ENCODE measurements around the gene PLCB1.
A peak's percentile ranks its signal among the peaks of the same experiment; 100 is the strongest.

Gene PLCB1

DNA sequence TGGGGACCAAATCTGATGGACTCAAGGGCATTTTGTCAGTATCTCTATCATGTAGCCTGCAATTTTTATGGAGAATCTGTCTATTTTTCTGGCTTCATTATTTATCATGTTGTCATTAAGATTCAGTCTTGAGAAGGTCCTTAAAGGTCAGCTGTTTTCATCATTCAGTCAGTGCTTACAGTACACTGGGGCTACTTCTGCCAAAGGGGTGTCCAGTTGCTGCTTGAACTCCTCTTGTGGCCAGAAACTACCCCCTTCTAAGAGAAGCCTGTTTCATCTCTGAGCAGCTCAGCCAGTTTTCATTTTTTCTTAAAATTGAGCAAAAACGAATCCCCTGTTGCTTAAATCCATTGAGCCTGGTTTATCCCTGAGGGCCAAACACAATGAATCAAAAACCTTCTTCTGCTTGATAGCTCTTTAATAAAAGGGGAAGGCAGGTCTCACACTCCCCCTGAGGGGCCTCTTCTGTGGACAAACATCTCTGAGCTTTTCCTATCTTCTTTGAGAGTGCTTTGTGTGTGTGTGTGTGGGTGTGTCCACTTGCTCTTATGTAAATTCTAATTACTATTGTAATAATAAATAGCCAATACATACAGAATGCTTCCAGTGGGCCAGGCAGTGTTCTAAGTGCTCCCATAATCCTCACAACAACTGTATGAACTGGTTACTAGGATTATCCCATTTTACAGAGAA is 172.2 kb downstream of the PLCB1 start:
- DNase-seq = peak in 1 of 14 donors; percentile 22

DNA sequence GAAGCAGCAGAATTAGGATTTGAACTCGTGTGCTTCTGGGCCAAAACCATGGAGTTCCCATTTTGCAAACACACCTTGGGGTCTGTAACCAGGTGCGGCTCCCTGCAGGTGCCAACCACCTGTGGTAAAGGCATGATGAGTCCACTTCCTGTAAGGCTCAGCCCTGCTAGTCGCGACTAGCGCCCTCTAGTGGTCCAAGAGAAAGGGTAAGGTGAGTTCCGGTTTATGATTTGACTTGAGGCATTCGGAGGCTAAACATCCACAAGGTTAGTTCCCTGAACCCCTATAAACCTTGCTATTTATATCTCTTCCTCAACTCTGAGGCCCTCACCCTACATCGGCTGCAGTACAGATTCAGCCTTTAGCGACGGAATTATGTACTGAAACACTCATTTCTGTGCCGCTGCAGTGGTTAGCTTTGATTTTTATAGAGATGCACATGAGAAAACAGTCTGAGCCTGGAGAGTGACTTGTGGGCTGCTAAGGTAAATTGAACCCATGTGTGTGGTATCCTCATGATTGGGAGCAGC is 173.4 kb downstream of the PLCB1 start:
- DNase-seq = no peak

DNA sequence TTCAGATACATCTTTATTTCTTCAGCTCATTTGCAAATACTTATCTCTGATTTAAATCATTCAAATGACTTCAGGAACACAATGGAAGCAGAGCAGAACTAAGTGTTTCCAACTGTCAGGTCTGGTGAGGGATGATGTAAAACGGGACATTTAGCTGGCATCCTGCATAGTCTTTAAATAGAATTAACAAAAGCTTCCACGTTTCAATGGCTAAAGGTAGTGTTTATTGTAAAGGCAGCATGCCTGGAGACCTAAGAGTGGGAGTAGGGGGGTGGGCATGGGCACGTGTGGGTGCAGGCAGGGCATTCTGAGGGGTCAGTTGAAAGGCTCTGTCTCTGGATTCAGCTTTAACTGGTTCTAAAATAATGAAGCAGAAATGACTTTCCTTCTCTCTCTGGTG is 174.9 kb downstream of the PLCB1 start:
- no peak for DNase-seq

DNA sequence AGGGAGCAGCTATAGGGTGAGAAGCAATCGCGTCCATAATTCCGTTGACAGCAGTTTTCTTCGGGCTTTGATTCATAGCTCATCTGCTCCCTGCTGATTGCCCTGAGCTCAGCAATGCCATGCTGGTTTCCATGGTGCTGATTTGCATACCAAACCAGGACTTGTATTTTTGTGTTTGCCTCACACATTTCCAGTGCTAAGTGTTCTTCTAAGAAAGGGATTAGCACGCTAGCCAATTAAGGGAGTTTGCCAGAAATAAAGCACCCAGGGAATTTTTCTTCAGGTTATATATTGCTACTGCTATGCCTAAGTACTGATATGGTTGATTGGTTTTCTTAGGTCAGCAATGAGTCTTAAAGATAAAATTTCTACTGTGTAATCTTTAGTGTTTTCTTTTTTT is 177.6 kb downstream of the PLCB1 start:
- peak in 1 of 14 donors; percentile 37 for DNase-seq

GRCh38 chr20:8310618-8311017 is 178.6 kb downstream of the PLCB1 start:
- no peak for DNase-seq

- no peak for DNase-seq
These were observed 181.0 kb downstream of the PLCB1 start for GRCh38 chr20:8313073-8313472.

- DNase-seq = no peak
These were observed 183.8 kb downstream of the PLCB1 start for GRCh38 chr20:8315639-8316573.

GRCh38 chr20:8317448-8317847 is 185.4 kb downstream of the PLCB1 start:
- DNase-seq = no peak

DNA sequence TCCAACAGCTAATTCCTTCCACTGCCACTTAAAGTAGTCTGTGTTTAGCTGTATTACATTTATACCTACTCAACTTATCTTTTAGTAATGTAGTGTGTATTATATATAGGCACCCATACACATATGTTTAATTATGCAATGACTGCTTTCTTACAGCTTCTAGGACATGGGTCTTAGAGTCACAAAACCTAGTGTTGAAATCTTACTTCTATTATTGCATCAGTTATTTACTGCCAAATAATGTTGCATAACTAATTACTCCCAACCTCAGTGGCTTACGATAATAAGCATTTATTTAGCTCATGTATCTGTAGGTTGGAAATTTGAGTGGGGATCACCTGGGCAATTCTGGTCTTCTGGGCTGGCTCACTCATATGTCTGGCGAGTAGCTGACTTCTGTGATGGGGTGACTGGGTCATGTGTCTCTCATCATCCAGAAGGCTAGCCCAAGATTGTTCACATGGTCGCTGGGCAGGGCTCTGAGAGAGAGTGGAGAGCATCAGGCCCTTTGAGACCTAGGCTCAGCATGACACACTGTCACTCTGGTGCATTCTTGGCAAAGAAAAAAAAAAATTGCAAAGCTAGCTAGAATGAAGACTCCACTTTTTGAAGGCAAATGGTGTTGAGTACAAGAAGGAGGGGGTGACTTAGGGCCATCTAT is 187.0 kb downstream of the PLCB1 start:
- DNase-seq = no peak

DNA sequence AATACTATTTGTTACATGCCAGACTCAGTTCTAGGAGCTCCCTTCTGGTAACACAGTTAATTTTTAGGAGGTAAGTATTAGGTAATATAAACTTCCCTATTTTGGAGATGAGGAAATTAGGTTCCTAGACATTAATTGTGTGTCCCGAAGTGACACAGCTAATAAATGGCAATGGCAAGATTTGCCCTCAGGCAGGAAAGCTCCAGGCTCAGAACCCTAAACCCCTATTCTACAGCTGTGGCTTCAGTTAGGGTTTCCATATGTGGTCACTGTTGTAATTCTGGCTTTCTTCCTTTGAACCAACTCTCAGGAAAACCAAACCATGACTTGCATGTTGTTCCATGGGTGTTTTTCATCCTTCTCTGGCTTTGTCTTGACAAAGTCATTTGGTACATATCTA is 188.2 kb downstream of the PLCB1 start:
- no peak for DNase-seq

- no peak for DNase-seq
These were observed 188.9 kb downstream of the PLCB1 start for GRCh38 chr20:8321001-8321400.

DNA sequence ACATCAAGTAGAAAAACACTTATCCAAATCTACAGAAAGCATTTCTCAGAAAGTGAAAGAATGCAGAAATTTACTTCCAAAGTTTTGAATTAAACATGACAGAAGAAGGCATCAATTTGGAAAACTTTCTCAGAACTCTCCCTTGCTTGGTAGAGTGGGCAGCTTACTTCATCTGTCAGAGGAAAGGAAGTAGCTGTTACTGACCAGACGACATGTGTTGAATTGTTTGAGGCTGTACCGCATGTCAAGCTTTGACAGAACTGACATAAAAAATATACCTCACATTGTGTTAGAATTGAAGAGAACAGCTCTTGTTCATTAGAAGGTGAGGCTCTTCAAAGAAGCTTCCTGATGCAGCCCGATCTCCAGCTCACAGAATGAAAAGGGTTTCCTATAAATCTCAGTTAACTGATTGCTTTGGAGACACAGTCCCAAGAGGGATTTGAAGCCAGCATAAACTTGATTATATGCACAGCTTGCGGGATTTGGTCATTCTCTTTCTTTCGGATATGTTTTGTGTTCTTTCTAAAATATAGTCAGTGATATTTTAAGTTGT is 190.7 kb downstream of the PLCB1 start:
- no peak for DNase-seq

- no peak for DNase-seq
These were observed 194.1 kb downstream of the PLCB1 start for GRCh38 chr20:8326191-8326590.

DNA sequence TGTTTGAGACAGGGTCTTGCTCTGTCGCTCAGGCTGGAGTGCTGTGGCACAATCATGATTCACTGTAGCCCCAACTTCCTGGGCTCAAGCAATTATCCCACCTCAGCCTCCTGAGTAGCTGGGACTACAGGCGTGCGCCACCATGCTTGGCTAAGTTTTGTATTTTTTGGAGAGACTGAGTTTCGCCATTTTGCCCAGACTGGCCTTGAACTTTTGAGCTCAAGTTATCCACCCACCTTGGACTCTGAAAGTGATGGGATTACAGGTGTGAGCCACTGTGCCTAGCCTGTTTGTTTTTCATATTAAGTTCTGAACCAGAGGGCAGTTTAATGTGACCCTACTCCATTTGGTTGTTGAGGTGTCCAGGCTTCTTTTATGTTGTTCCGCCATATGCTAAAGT is 194.8 kb downstream of the PLCB1 start:
- DNase-seq = no peak

DNA sequence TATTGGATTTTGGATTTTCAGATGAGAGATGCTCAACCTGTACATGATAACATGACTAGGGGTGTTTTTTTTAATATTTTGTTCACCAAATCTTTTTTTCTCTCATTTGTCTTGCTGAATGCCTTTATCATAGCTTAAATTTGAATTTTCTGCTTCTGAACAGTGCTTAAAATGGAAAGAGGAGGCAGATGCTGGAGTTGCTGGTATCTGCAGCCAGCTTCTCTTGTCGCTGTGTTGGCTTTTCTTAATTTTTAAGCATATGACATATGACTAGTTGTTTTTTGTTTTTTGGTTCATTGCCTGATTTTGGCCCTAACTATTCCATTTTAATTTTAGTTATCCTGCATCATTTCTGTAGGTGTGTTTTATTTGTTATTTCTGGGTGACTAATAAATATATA is 196.1 kb downstream of the PLCB1 start:
- DNase-seq = no peak

DNA sequence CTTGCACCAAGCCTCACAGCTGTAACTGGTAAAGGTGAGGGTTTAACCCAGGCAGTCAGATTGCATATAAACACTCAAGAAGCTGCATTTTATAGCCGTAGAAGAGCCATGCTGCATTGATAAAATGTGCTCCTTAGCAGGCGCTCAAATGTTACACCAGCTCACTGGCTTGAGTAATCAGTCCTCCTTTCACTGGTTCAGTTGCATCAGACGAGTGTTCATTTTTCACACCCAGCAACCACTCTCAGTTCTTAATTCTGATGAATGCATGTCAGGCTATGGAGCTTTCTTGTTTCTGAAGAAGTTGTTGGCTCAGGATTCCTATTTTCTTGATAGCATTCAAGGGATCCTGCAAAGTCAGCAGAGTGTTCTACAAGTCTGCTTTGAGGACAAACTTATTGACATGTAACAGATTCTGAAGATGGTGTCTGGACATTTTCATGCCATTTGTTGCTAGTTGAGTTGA is 198.3 kb downstream of the PLCB1 start:
- no peak for DNase-seq

- peak in 1 of 14 donors; percentile 6 for DNase-seq
These were observed 199.0 kb downstream of the PLCB1 start for GRCh38 chr20:8330785-8331695.

DNA sequence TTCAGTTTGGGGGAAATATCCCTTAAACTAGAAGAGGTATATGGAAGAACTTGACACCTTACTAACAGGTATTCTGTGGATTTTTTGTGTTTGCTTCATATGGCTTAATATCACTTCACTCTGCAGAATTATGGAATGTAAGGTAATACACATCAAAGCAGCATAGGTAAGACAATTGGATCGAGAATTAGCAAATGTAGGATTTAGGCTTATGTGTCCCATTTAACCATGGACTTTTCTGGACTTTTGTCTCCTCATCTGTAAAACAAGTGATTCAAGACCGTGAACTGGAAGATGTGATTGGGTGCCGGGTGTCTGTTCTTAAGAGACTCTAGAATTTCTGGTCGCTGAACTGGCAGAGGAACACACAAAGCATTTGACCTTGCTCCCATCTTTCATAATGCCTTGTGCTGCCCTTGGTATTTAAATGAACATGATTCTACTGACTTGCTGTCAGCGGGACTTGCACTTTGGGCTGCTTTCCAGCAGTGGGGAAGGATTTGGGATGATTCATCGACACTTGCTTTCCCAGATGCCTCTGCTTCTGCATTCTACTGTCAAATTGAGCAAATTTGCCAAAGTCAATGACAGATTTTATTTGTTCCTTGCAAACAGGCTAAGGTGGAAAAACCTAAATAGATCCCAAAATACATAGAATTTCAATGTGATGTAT is 199.8 kb downstream of the PLCB1 start:
- DNase-seq = peak in 2 of 14 donors; percentile 12 to 27

DNA sequence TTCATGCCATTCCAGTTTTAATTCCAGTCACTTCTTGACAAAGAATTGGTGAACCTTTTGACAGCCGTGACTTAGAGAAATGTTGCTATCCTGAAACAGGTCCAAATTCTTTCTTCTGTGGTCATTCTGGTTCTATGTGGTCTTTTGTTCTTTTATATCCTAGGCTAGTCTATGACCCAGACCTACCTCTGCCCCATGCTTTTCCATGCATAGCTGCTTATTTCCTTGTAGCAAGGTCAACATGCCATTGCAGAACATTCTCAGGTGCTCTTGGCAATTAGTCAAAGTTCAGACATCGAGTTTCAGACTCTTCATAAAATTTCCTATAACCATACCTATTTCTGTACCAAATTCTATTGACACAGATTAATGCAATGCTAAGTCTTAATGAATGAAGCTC is 202.6 kb downstream of the PLCB1 start:
- no peak for DNase-seq

GRCh38 chr20:8335059-8335458 is 203.0 kb downstream of the PLCB1 start:
- no peak for DNase-seq

Measured in C1 segment of cervical spinal cord (tissue), 14 donors.